H1 (cell line): ENCODE data around the gene TRAF6. TPM values are rescaled to one million over a fixed set of nuclear protein-coding genes. Genes with fewer than 3 reads are reported as not detected.

ENCODE experiments used
- ASH2L ChIP-seq: fragments of 200-600, 300-600 bp; sonication (generic); IDR thresholded peaks from one replicate; pipeline ENCODE4 v1.7.1; 2017; ENCODE audit warnings: low read length
- BRCA1 ChIP-seq: IDR thresholded peaks from 2 replicates; pipeline ENCODE4 v1.6.1; 2012; ENCODE audit warnings: low read depth, low read length, improper control_type of control experiment
- FOSL1 ChIP-seq: IDR thresholded peaks from 2 replicates; pipeline ENCODE4 v1.6.1; 2011; ENCODE audit warnings: mild to moderate bottlenecking, low read depth, low read length, moderate library complexity; ENCODE audit not compliant: insufficient read depth
- RXRA ChIP-seq: IDR thresholded peaks from 2 replicates; pipeline ENCODE4 v1.6.1; 2011; ENCODE audit warnings: low read depth, mild to moderate bottlenecking, low read length, moderate library complexity; ENCODE audit not compliant: insufficient read depth
- polyA plus RNA-seq, 7 experiments: library from polyadenylated mRNA; depleted of rRNA in 3 of 7; stranded (reverse) in 5 of 7; unstranded in 2 of 7; fragments of >200 nt in 5 of 7; fragments of 200-250 nt in 2 of 7; gene quantifications; 1 replicate in 5 of 7; 2 replicates in 1 of 7; 4 replicates in 1 of 7; pipeline versions ENCODE4 v1.2.1 to v1.2.3, GENCODE V29; 2011 to 2013; ENCODE audit warnings: missing spikeins in 2 of 7, mixed read lengths in 2 of 7
- total RNA-seq: library from RNA; stranded (reverse); fragmentation: NEBNext Ultra II Directional; extraction: Animal tissue kit (Norgen Biotek cat#: 25700); gene quantifications from 2 replicates; pipeline ENCODE4 v1.2.1, GENCODE V29; 2021

The TRAF6 gene
- total and polyA plus RNA-seq, 2 of the 8 experiments (the other 6 are each of a cell fraction or from before 2014, with no cell fraction given), result 4.6 to 8.8 TPM

- no peak for TF ChIP-seq RXRA
- no peak for TF ChIP-seq BRCA1
- TF ChIP-seq ASH2L, result no peak
- TF ChIP-seq FOSL1, result no peak
Observed at GRCh38 chr11:36451045-36451444, 59.0 kb downstream of the TRAF6 start (continued).
